Measurements from ENCODE around the gene KBTBD12. TPM values are rescaled to one million over a fixed set of nuclear protein-coding genes. Genes with fewer than 3 reads are reported as not detected.
A peak's percentile ranks its signal among the peaks of the same experiment; 100 is the strongest.

KBTBD12 gene, protein sequence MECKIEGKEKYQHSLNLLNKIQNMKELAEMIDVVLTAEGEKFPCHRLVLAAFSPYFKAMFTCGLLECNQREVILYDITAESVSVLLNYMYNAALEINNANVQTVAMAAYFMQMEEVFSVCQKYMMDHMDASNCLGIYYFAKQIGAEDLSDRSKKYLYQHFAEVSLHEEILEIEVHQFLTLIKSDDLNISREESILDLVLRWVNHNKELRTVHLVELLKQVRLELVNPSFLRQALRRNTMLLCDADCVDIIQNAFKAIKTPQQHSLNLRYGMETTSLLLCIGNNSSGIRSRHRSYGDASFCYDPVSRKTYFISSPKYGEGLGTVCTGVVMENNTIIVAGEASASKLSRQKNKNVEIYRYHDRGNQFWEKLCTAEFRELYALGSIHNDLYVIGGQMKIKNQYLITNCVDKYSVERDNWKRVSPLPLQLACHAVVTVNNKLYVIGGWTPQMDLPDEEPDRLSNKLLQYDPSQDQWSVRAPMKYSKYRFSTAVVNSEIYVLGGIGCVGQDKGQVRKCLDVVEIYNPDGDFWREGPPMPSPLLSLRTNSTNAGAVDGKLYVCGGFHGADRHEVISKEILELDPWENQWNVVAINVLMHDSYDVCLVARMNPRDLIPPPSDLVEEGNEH
- under 1 TPM in 2 of 3 donors, not detected in 1; 0.32 to 0.73 TPM for total RNA-seq

DNA sequence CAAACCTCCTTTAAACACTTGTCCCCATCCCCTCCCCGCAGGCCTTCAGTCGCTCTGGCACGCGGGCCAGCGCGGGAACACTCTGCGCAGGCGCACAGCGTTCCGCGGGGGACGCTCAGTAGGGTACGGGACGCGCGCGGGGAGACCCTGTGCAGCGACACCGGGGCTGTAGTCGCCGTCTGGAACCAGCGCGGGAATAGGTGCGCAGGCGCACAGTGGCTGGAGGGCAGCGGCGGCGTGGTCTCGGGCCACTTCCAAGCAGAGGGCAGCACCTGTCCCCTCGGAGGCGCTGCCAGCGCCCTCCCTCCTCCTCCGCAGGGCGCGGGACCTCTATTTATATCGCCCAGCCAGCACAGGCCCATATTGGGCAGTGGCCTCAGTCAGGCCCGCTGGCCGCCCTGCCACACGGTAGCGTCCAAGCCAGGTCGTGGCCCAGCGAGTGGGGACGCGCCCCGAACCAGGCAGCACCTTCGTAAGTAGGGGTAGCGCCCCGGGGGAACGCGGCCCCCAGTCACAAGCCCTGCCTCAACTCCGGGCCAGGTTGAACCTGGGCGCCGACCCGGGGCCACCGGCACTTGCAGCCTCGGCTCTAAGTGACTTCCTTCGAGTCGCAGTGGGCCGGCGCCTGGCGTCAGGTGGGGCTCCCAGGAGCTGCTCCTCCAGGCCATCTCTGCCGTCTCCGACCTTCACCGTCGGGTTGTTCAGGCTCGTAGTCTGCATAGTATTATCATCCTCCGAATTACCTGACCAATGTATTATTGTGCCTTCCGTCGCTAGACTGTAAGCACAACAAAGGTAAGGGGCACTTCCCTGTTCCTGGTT, at the start of gene KBTBD12:
KBTBD12 (plus strand) TSS at position 118 of the 822 bp plus-strand sequence. CDS start 7,830 bp downstream, outside the sequence.
- no peaks in the 10 kb centered on the region for H3K36me3 ChIP-seq
- intact Hi-C loops (cut with DNase I; ENCODE audit: low total_unique reads) = loop anchor here (5.0 kb wide), 1 partner anchor 1398 kb away; the partner anchor contains the start of gene UROC1
- H3K27me3 ChIP-seq = no peaks in the 10 kb centered on the region
- DNase-seq (ENCODE audit: low spot score in 2 of 2) = no peak
- peak within 1 kb of the TSS; percentile 47 to 73 (median 54) for H3K4me3 ChIP-seq
- TF ChIP-seq CTCF (IDR thresholded peaks at IDR 0.05) (no peak), POLR2AphosphoS5 (IDR thresholded peaks at IDR 0.05) (no peak), POLR2A (IDR thresholded peaks at IDR 0.05) (no peak)
- no peaks in the 10 kb centered on the region for H3K9me3 ChIP-seq
- no peak within 1 kb of the TSS for H3K27ac ChIP-seq
- H3K4me1 ChIP-seq = peaks cover 0 to 7% of the 10 kb centered on the region in 2 donors

- H3K4me1 ChIP-seq = no peaks in the 10 kb centered on the region
- TF ChIP-seq POLR2AphosphoS5 (IDR thresholded peaks at IDR 0.05) = no peak
- TF ChIP-seq POLR2A (IDR thresholded peaks at IDR 0.05) = no peak
- no peak for TF ChIP-seq CTCF (IDR thresholded peaks at IDR 0.05)
- intact Hi-C loops (cut with DNase I; ENCODE audit: low total_unique reads) = no loop called here
- no peak overlapping the region for H3K4me3 ChIP-seq
- H3K27me3 ChIP-seq = no peaks in the 10 kb centered on the region
- H3K27ac ChIP-seq = no peak overlapping the region
- no peaks in the 10 kb centered on the region for H3K36me3 ChIP-seq
- DNase-seq (ENCODE audit: low spot score in 2 of 2) = no peak
- H3K9me3 ChIP-seq = no peaks in the 10 kb centered on the region
These were observed 49.1 kb upstream of the KBTBD12 start for GRCh38 chr3:127865941-127866340.

- TF ChIP-seq POLR2A (IDR thresholded peaks at IDR 0.05) (no peak), POLR2AphosphoS5 (IDR thresholded peaks at IDR 0.05) (no peak), CTCF (IDR thresholded peaks at IDR 0.05) (no peak)
- DNase-seq (ENCODE audit: low spot score in 2 of 2) = no peak
- no peaks in the 10 kb centered on the region for H3K27me3 ChIP-seq
These were observed 47.6 kb upstream of the KBTBD12 start for GRCh38 chr3:127867412-127867811.

GRCh38 chr3:127867986-127868385, 47.0 kb upstream of the KBTBD12 start:
- no peak for DNase-seq (ENCODE audit: low spot score in 2 of 2)
- TF ChIP-seq POLR2A (IDR thresholded peaks at IDR 0.05) (no peak), CTCF (IDR thresholded peaks at IDR 0.05) (no peak), POLR2AphosphoS5 (IDR thresholded peaks at IDR 0.05) (no peak)
- H3K9me3 ChIP-seq = no peaks in the 10 kb centered on the region

More at GRCh38 chr3:127867412-127867811, 47.6 kb upstream of the KBTBD12 start:
- Histone ChIP-seq H3K36me3 (no peaks in the 10 kb centered on the region), H3K4me3 (no peak overlapping the region), H3K9me3 (no peaks in the 10 kb centered on the region), H3K27ac (no peak overlapping the region), H3K4me1 (no peaks in the 10 kb centered on the region)
- intact Hi-C loops (cut with DNase I; ENCODE audit: low total_unique reads) = no loop called here

More at GRCh38 chr3:127867986-127868385, 47.0 kb upstream of the KBTBD12 start:
- Histone ChIP-seq H3K36me3 (no peaks in the 10 kb centered on the region), H3K27ac (no peak overlapping the region), H3K4me1 (no peaks in the 10 kb centered on the region), H3K4me3 (no peak overlapping the region), H3K27me3 (no peaks in the 10 kb centered on the region)
- intact Hi-C loops (cut with DNase I; ENCODE audit: low total_unique reads) = no loop called here
